SK-N-SH treated with all-trans-retinoic acid at 6 μM for 48 hours (cell line): ENCODE results near the gene TMEM51.

Experiments used
- ARNTL ChIP-seq: fragments of 450-650 bp; formaldehyde crosslinking; IDR thresholded peaks from 2 replicates; pipeline ENCODE4 v1.5.0; 2020; ENCODE audit warnings: low read depth, mild to moderate bottlenecking, moderate library complexity, borderline replicate concordance
- CSDC2 ChIP-seq: fragments of 250-450 bp; sonication (Bioruptor Pico); IDR thresholded peaks from 2 replicates; pipeline ENCODE4 v1.5.0; 2020; ENCODE audit warnings: mild to moderate bottlenecking, moderate library complexity
- ESRRG ChIP-seq: fragments of 250-450 bp; sonication (Bioruptor Pico); IDR thresholded peaks from 2 replicates; pipeline ENCODE4 v1.6.1; 2021; ENCODE audit warnings: mild to moderate bottlenecking
- ISL1 ChIP-seq: fragments of 250-450 bp; sonication (Bioruptor Pico); IDR thresholded peaks from 2 replicates; pipeline ENCODE4 v2.1.2; 2022; ENCODE audit warnings: mild to moderate bottlenecking, moderate library complexity
- PATZ1 ChIP-seq: fragments of 250-450 bp; sonication (Bioruptor Pico); IDR thresholded peaks from 2 replicates; pipeline ENCODE4 v1.8.0; 2020; ENCODE audit warnings: mild to moderate bottlenecking, moderate library complexity, borderline replicate concordance
- PPARA ChIP-seq: fragments of 250-450 bp; sonication (Bioruptor Pico); IDR thresholded peaks from 2 replicates; pipeline ENCODE4 v1.5.0; 2020; ENCODE audit warnings: mild to moderate bottlenecking, borderline replicate concordance
- RARB ChIP-seq: fragments of 250-450 bp; sonication (Bioruptor Pico); IDR thresholded peaks from 2 replicates; pipeline ENCODE4 v1.8.0; 2021; ENCODE audit warnings: mild to moderate bottlenecking, moderate library complexity
- TCF4 ChIP-seq: fragments of 250-450 bp; sonication (Bioruptor Pico); IDR thresholded peaks from 2 replicates; pipeline ENCODE4 v1.8.0; 2021; ENCODE audit warnings: mild to moderate bottlenecking, moderate library complexity, borderline replicate concordance
- TSHZ2 ChIP-seq: fragments of 250-450 bp; sonication (Bioruptor Pico); IDR thresholded peaks from 2 replicates; pipeline ENCODE4 v1.5.0; 2020; ENCODE audit warnings: mild to moderate bottlenecking, moderate library complexity
- ZFP3 ChIP-seq: fragments of 250-450 bp; sonication (Bioruptor Pico); IDR thresholded peaks from 2 replicates; pipeline ENCODE4 v1.5.0; 2020; ENCODE audit warnings: mild to moderate bottlenecking, moderate library complexity
- ZFP30 ChIP-seq: fragments of 450-650 bp; formaldehyde crosslinking; IDR thresholded peaks from 2 replicates; pipeline ENCODE4 v1.5.0; 2022; ENCODE audit warnings: mild to moderate bottlenecking, moderate library complexity
- ZNF565 ChIP-seq: fragments of 450-650 bp; formaldehyde crosslinking; conservative IDR thresholded peaks from 2 replicates; pipeline ENCODE4 v1.5.0; 2020; ENCODE audit warnings: low read depth, mild to moderate bottlenecking, moderate library complexity
- ZNF70 ChIP-seq: fragments of 450-650 bp; formaldehyde crosslinking; IDR thresholded peaks from 2 replicates; pipeline ENCODE4 v1.5.0; 2020; ENCODE audit warnings: mild to moderate bottlenecking, moderate library complexity
- ZNF8 ChIP-seq: fragments of 450-650 bp; formaldehyde crosslinking; IDR thresholded peaks from 2 replicates; pipeline ENCODE4 v1.5.0; 2020; ENCODE audit warnings: mild to moderate bottlenecking, moderate library complexity

- no peak for TF ChIP-seq TSHZ2
- TF ChIP-seq ZFP3 (CRISPR knock-in tag), result no peak
- TF ChIP-seq ZNF8 (CRISPR knock-in tag), result no peak
- no peak for TF ChIP-seq ZNF565 (CRISPR knock-in tag)
- no peak for TF ChIP-seq PATZ1
- no peak for TF ChIP-seq ARNTL (CRISPR knock-in tag)
- TF ChIP-seq RARB (CRISPR knock-in tag), result no peak
- TF ChIP-seq PPARA (CRISPR knock-in tag), result no peak
- TF ChIP-seq ZNF70 (CRISPR knock-in tag), result no peak
- TF ChIP-seq TCF4 (CRISPR knock-in tag), result no peak
- no peak for TF ChIP-seq ISL1 (CRISPR knock-in tag)
- no peak for TF ChIP-seq ESRRG
- no peak for TF ChIP-seq ZFP30 (CRISPR knock-in tag)
- no peak for TF ChIP-seq CSDC2 (CRISPR knock-in tag)
Observed at GRCh38 chr1:15224259-15224869, 70.8 kb downstream of the TMEM51 start.
